WI38 (cell line): ENCODE measurements around the gene USP54.

Experiments used
- H3K4me3 ChIP-seq: 2 replicates; pipeline ENCODE4 v1.5.1; 2011; ENCODE audit warnings: low read depth, mild to moderate bottlenecking, control low read depth, low read length
- TF ChIP-seq, protein P1 (sequence below): IDR thresholded peaks from 2 replicates; pipeline ENCODE4 v1.5.1; 2012; ENCODE audit warnings: low read depth, mild to moderate bottlenecking, control low read depth, low read length

Gene USP54

DNA sequence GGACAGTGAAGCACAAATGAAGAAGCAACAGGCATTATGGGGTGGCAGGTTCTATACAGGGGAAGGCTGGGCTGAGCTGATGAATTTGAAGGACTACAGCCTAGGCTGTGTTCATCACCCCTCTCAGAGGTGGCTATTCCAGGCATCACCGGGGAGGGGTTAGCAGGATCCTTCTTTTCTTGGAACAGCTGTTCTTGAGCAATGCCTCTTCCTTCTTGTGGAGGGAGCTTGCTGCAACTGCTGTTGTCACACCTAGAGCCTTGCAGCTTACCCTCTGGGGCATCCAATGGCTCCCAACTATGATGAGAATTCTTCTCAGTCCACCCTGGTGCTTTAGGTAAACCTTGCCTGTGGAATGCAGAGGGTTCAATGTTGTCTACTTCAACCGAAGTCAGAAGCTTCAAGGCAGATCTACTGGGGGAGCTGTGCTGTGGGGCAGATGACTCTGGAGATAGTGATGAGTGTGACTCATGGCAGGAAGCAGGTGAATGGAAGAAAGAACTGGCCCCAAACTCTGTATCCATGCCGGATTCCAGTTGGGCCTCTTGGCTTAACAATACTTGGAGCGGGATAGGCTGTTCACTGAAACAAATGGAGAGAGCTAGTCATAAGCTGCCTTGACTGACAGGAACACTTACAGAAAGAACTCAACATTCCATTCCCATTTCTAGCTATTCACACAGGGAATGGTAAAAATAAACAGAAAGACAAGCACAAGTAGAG is 73.8 kb downstream of the USP54 start:
- H3K4me3 ChIP-seq: no peak overlapping the region
- TF ChIP-seq, protein P1, sequence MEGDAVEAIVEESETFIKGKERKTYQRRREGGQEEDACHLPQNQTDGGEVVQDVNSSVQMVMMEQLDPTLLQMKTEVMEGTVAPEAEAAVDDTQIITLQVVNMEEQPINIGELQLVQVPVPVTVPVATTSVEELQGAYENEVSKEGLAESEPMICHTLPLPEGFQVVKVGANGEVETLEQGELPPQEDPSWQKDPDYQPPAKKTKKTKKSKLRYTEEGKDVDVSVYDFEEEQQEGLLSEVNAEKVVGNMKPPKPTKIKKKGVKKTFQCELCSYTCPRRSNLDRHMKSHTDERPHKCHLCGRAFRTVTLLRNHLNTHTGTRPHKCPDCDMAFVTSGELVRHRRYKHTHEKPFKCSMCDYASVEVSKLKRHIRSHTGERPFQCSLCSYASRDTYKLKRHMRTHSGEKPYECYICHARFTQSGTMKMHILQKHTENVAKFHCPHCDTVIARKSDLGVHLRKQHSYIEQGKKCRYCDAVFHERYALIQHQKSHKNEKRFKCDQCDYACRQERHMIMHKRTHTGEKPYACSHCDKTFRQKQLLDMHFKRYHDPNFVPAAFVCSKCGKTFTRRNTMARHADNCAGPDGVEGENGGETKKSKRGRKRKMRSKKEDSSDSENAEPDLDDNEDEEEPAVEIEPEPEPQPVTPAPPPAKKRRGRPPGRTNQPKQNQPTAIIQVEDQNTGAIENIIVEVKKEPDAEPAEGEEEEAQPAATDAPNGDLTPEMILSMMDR: no peak

GRCh38 chr10:73512207-73512743 is 78.9 kb downstream of the USP54 start:
- no peak overlapping the region for H3K4me3 ChIP-seq
- TF ChIP-seq, protein P1: no peak

- TF ChIP-seq, protein P1: no peak
- H3K4me3 ChIP-seq: no peak overlapping the region
Observed at GRCh38 chr10:73509695-73510094, 81.4 kb downstream of the USP54 start.

DNA sequence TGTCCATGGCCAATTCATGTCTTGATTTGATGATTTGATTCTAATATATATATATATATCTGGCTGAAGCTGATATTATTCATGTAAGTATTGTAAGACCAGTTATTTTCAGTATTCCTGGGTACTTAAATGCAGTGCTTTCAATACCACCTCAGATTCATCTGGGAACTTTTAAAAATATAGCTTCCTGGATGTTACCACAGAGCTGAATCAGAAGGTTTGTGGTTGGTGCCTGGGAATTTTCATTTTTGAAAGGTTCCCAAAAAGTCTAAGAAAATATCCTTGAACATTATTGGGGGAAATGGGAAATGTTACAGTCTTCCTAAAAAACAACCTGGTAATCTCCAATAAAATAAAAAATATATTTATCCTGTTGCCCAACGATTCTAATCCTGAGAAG is 84.7 kb downstream of the USP54 start:
- TF ChIP-seq, protein P1: no peak
- no peak overlapping the region for H3K4me3 ChIP-seq

- H3K4me3 ChIP-seq: no peak overlapping the region
- TF ChIP-seq, protein P1: no peak
Observed at GRCh38 chr10:73506074-73506473, 85.1 kb downstream of the USP54 start.

DNA sequence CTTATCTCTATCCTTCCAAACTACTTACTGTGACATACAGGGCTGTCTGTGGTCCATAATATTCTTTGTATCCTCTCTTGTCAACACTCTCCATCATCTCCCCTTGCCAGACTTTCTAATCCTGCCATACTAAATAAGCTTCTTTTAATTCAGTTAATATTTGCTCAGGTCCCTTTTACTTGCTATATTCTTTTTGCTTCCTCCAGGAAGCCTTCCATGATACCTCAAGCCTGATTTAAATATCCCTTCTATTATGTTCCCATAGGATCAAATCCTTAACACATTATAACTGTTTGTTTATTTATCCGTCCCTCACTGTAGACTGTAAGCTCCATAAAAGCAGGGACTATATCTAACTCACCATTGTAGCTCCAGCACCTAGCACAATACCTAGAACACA is 88.1 kb downstream of the USP54 start:
- TF ChIP-seq, protein P1: no peak
- H3K4me3 ChIP-seq: no peak overlapping the region

GRCh38 chr10:73501651-73502050 is 89.5 kb downstream of the USP54 start:
- H3K4me3 ChIP-seq: no peak overlapping the region
- TF ChIP-seq, protein P1: no peak
